Peyer's patch (tissue), 4 donors: Measurements from ENCODE around the gene NPEPL1. TPM values are rescaled to one million over a fixed set of nuclear protein-coding genes. Genes with fewer than 3 reads are reported as not detected.
A peak's percentile ranks its signal among the peaks of the same experiment; 100 is the strongest.

Source experiments
- DNase-seq, 3 donors: peaks; one replicate each; pipeline ENCODE4 v3.0.0-alpha.2; 2017 to 2019
- H3K27ac ChIP-seq, 4 donors: fragments of 200-600 bp; sonication (generic); one replicate each; pipeline ENCODE4 v1.5.1; 2016 to 2019
- H3K27me3 ChIP-seq, 2 donors: fragments of 200-600 bp; sonication (generic); one replicate each; pipeline ENCODE4 v1.5.1; 2019
- H3K36me3 ChIP-seq, 3 donors: fragments of 200-600 bp; sonication (generic); one replicate each; pipeline ENCODE4 v1.5.1; 2016 to 2019
- H3K4me1 ChIP-seq, 4 donors: fragments of 200-600 bp; sonication (generic); one replicate each; pipeline ENCODE4 v1.5.1; 2016 to 2019
- H3K4me3 ChIP-seq, 4 donors: fragments of 200-600 bp; sonication (generic); 1 replicate in 3 of 4; 2 replicates in 1 of 4; pipeline ENCODE4 v1.5.1; 2016 to 2019; ENCODE audit warnings: mild to moderate bottlenecking in 1 of 4
- H3K9me3 ChIP-seq, 4 donors: fragments of 200-600 bp; sonication (generic); one replicate each; pipeline ENCODE4 v1.5.1; 2016 to 2019; ENCODE audit warnings: mild to moderate bottlenecking in 1 of 4
- POLR2A ChIP-seq, 2 donors: fragments of 450-650 bp; IDR thresholded peaks; one replicate each; pipeline ENCODE4 v1.5.1; 2017; ENCODE audit warnings: antibody characterized with exemption in 2 of 2, mild to moderate bottlenecking in 2 of 2, moderate library complexity in 2 of 2
- total RNA-seq, 4 donors: library from RNA; depleted of rRNA; stranded (reverse); fragments of >200 nt; gene quantifications; one replicate each; pipeline ENCODE4 v1.1.0, GENCODE V29; 2016
- TF ChIP-seq, protein P1 (sequence below), 6 experiments: fragments of 450-650 bp in 4 of 6; fragments of 200-600 bp in 2 of 6; sonication (generic) in 1 of 6; IDR thresholded peaks; one replicate each; pipeline ENCODE4 v1.5.1; 2017 to 2019; ENCODE audit warnings: antibody characterized with exemption in 6 of 6, mild to moderate bottlenecking in 3 of 6, moderate library complexity in 1 of 6

NPEPL1 gene
- total RNA-seq, 4 donors from 2014 or later: 36.3 to 80.4 (median 63.0) TPM

DNA sequence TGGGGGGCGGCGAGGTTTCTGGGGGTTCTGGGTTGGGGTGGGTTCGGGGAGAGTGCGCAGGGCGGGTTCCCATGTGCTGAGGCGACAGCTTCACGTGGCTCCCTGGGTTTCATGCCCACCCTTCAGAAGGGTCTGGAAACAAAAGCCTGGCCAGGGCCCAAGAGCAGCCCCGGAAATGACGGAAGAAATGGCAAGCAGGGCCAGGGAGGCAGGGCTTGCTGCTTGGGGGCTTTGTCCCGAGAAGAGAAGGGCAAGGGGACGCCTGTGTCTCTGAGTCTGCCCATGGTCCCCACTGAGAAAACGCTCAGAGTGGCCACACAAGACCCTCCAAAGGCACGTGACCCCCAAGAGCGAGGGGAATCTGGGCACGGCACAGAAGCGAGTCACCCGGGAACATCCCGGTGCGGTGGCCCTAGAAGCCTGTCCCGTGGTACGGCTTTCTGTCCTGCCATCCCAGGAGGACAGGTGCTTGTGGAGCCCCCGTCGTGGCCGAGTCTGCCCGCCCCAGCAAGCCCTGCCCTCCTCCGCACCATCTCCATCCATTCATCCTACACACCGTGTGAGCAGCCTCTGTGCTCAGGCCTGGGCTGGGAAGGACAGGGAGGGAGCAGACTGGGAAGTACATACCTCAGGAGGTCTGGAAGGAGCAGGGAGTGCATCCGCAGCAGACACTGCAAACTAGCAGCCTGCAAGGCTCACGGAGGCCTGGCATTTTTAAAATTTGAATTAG is 9.0 kb downstream of the NPEPL1 start:
- H3K4me1 ChIP-seq: no peaks in the 10 kb centered on the region
- no peaks in the 10 kb centered on the region for H3K9me3 ChIP-seq
- H3K4me3 ChIP-seq: no peak overlapping the region
- peak in 1 of 3 donors; percentile 37 for DNase-seq
- H3K27me3 ChIP-seq: no peaks in the 10 kb centered on the region
- no peak overlapping the region for H3K27ac ChIP-seq
- TF ChIP-seq, protein P1, sequence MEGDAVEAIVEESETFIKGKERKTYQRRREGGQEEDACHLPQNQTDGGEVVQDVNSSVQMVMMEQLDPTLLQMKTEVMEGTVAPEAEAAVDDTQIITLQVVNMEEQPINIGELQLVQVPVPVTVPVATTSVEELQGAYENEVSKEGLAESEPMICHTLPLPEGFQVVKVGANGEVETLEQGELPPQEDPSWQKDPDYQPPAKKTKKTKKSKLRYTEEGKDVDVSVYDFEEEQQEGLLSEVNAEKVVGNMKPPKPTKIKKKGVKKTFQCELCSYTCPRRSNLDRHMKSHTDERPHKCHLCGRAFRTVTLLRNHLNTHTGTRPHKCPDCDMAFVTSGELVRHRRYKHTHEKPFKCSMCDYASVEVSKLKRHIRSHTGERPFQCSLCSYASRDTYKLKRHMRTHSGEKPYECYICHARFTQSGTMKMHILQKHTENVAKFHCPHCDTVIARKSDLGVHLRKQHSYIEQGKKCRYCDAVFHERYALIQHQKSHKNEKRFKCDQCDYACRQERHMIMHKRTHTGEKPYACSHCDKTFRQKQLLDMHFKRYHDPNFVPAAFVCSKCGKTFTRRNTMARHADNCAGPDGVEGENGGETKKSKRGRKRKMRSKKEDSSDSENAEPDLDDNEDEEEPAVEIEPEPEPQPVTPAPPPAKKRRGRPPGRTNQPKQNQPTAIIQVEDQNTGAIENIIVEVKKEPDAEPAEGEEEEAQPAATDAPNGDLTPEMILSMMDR (IDR thresholded peaks at IDR 0.05): no peak
- TF ChIP-seq POLR2A (IDR thresholded peaks at IDR 0.05): no peak
- peaks cover 0 to 75% (median 0%) of the 10 kb centered on the region in 3 donors for H3K36me3 ChIP-seq

DNA sequence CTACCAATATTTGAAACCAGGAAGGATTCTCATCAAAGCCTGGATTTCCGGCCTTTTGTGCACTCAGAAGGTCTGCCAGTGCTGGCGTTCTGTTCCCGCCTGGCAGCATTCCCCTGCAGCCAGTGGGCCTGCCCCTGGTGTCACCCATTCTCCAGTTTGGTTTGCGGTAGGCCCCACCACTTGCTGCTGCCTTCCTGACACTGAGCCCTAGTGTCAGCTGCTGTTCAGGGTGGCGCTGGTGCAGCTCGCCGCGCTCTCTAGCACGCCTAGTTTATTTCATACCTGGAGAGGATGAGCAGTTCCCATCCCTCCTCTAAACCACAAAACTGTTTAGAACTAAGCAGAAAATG is 9.5 kb downstream of the NPEPL1 start:
- no peaks in the 10 kb centered on the region for H3K27me3 ChIP-seq
- no peak overlapping the region for H3K4me3 ChIP-seq
- H3K27ac ChIP-seq: no peak overlapping the region
- DNase-seq: no peak
- no peaks in the 10 kb centered on the region for H3K9me3 ChIP-seq
- TF ChIP-seq POLR2A (IDR thresholded peaks at IDR 0.05): no peak
- TF ChIP-seq, protein P1 (IDR thresholded peaks at IDR 0.05): no peak
- H3K36me3 ChIP-seq: peaks cover 0 to 69% (median 0%) of the 10 kb centered on the region in 3 donors
- H3K4me1 ChIP-seq: no peaks in the 10 kb centered on the region

- Histone ChIP-seq H3K4me3 (no peak overlapping the region), H3K4me1 (no peaks in the 10 kb centered on the region), H3K36me3 (peaks cover 0 to 64% (median 0%) of the 10 kb centered on the region in 3 donors), H3K9me3 (no peaks in the 10 kb centered on the region), H3K27me3 (no peaks in the 10 kb centered on the region), H3K27ac (no peak overlapping the region)
- TF ChIP-seq, protein P1 (IDR thresholded peaks at IDR 0.05): no peak
- TF ChIP-seq POLR2A (IDR thresholded peaks at IDR 0.05): no peak
- peak in 1 of 3 donors; percentile 40 for DNase-seq
Observed at GRCh38 chr20:58702859-58703648, 10.5 kb downstream of the NPEPL1 start.

- H3K36me3 ChIP-seq: peaks cover 0 to 58% (median 0%) of the 10 kb centered on the region in 3 donors
- TF ChIP-seq POLR2A (IDR thresholded peaks at IDR 0.05): no peak
- TF ChIP-seq, protein P1 (IDR thresholded peaks at IDR 0.05): no peak
Observed at GRCh38 chr20:58703765-58704371, 11.3 kb downstream of the NPEPL1 start.

GRCh38 chr20:58705208-58705926 is 12.8 kb downstream of the NPEPL1 start:
- TF ChIP-seq POLR2A (IDR thresholded peaks at IDR 0.05): no peak
- TF ChIP-seq, protein P1 (IDR thresholded peaks at IDR 0.05): no peak

More at GRCh38 chr20:58703765-58704371, 11.3 kb downstream of the NPEPL1 start:
- Histone ChIP-seq H3K9me3 (no peaks in the 10 kb centered on the region), H3K27me3 (no peaks in the 10 kb centered on the region), H3K27ac (no peak overlapping the region), H3K4me3 (no peak overlapping the region), H3K4me1 (no peaks in the 10 kb centered on the region)
- DNase-seq: peak in 1 of 3 donors; percentile 28

More at GRCh38 chr20:58705208-58705926, 12.8 kb downstream of the NPEPL1 start:
- no peaks in the 10 kb centered on the region for H3K9me3 ChIP-seq
- no peak overlapping the region for H3K4me3 ChIP-seq
- H3K4me1 ChIP-seq: no peaks in the 10 kb centered on the region
- DNase-seq: no peak
- H3K27me3 ChIP-seq: no peaks in the 10 kb centered on the region
- H3K36me3 ChIP-seq: peaks cover 0 to 47% (median 0%) of the 10 kb centered on the region in 3 donors
- H3K27ac ChIP-seq: no peak overlapping the region
